GM19328 (cell line): ENCODE results near the gene ANKRD11.
"Not testable (repeated sequence)": the region's sequence is repeated elsewhere in the genome, so short reads cannot be mapped to it uniquely, and the experiment has no call there.

Experiments
- ATAC-seq: cut with Tn5 transposase; IDR thresholded peaks from one replicate; pipeline ENCODE4 v1.9.1; 2021; ENCODE audit warnings: mild to moderate bottlenecking, moderate library complexity; ENCODE audit not compliant: unreplicated experiment

ANKRD11 gene

GRCh38 chr16:89389504-89390223 lies 100.7 kb downstream of the ANKRD11 start:
- not testable (repeated sequence) for ATAC-seq

DNA sequence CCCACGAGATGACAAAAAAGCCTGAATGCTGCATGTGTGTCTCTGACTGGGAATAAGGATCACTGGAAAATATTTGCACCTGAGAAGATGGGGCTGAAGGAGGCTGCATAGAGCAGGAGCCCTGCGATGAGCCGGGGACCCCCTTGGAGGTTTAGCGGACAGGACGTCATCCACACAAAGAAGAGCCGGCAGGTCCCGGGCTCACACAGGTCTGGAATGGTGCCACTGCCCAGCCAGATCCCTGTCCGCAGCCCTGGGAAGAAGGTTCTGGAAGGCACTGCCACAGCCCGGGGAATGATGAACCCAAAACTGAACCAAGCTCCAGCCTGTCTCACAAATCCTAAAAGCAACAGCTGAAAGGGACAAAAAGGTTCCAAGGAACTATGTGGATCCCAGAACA lies 101.8 kb downstream of the ANKRD11 start:
- no peak for ATAC-seq

DNA sequence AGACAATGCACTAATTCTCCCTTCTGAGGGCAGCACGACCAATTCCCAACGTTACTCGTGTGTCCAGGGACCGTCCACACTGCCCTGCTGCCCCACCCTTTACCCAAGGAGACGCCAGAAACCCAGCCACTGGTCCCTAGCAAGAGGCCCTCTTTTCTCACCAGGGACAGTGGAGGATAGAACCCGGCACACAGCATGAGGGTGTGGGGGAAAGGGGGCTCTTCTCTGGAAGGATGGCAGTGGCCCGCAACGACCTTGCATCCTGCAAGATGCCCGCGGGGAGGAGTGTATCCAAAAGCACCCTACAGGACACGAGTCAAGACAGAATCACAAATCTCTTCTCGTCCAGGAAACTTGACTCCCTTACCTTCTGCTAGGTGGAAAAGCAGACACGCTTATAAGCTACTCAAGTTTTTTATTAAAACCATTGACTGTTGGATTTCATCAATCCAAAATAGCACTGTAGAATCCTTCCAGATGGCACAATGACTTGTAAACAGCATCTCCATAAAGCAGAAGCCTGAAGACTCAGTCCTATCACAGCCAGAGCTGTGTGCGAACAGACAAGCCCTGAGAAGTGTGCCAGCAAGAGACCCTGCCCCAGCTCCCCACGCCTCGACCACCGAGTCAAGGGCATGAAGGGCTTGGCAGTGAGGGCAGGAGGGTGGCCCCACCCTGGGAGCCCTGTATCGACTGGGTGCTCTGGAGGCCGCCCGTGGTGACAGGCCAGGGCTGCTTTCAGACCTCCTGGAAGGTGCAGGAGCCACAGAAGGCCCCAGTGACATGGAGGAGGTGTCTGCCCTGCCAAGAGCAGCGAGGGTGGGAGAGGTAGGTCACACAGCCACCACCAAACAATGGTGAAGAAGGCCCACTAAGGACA lies 103.8 kb downstream of the ANKRD11 start:
- no peak for ATAC-seq

GRCh38 chr16:89385712-89386111 lies 104.6 kb downstream of the ANKRD11 start:
- no peak for ATAC-seq

DNA sequence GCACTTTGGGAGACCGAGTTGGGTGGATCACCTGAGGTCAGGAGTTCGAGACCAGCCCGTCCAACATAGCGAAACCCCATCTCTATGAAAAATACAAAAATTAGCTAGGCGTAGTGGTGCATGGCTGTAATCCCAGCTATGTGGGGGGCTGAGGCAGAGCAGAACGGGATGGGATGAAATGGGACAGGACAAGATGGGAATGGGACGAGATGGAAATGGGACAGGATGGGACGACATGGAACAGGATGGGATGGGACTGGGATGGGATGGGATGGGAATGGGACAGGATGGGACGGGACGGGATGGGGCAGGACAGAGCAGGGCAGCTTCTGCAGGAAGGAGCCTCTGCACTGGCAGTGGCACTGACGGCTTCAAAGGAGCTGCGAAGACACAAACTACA lies 106.1 kb downstream of the ANKRD11 start:
- ATAC-seq: no peak

- no peak for ATAC-seq
Observed at GRCh38 chr16:89383095-89384003, 107.0 kb downstream of the ANKRD11 start.

DNA sequence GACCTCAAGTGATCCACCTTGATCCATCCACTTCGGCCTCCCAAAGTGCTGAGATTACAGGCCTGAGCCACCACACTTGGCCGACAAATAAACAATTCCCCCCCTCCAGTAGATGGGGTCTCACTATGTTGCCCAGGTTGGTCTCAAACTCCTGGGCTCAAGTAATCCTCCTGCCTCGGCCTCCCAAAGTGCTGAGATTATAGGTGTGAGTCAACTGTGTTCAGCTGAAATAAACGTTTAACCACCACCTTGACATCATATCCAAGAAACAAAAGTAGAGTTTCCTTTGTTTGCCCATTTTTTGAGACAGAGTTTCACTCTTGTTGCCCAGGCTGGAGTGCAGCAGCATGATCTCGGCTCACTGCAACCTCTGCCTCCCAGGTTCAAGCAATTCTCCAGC lies 107.8 kb downstream of the ANKRD11 start:
- not testable (repeated sequence) for ATAC-seq

DNA sequence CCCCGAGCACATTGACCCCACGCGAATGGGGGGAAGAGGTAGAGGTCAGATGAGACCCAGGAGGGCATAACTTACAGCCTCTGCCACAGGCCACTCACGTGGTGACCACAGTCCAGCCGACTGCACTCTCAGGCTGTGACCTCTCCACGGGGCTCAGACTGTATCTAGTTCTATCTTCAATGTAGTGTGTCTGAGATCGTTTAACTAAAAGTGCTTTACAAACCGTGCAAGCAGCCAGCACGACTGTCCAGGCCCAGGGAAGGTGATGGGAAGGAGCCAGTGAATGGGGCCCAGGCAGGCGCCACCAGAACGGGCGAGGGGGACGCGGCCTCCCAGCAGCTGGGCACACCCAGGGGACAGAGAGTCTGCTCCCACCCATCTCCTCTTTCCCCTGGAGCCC lies 108.6 kb downstream of the ANKRD11 start:
- ATAC-seq: no peak

DNA sequence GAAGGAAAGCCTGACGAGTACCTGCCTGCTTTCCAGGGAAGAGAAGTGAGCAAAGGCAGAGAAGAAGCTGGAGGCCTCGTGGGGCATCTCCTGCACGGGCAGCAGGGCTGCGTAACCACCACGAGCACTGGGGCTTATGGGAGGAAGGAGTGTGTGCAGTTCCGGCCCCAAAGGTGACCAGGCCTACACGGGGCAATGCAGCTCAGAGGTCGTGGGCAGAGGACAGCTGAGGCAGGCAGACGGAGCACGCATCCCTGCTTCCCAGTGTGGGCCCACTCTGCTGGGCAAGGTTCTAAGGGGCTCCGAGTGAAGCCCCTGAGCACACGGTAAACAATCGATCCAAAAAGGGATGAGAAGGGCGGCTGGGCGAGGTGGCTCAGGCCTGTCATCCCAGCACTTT lies 109.7 kb downstream of the ANKRD11 start:
- no peak for ATAC-seq

DNA sequence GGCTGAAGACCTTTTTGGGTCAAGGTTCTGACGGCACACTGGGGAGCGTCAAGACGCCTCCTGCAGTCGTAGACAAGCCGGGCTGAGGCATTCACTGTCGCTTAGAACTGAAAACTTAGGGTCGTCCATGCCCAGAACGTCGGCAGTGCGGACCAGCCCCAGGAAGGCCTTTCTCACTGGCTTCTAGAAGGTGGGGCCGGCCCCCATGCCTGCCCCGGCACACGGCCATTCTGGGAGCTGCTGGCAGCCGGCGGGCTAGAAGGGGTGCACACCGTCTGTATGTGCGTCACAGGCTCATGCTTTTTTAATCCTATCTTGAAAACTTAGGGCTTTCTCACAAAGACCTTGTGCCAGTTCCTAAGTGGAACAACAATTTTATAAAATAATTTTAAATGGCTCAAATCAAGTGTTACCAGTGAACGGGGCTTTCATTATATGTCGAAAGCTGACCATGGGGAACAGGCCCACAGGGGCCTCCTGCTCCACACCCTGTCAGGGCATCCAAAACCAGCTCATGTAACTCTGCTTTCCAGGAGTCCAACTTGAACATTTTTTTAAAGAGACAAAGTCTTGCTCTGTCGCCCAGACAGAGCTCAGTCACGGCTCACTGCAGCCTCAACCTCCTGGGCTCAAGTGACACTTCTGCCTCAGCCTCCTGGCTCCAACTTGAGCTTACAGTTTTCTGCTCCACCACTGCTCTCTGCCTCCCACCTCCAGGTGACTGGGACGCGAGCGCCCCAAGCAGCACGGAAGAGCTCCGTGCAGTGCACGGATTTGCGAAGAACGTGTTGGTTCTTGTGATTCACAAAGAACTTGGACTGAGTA lies 111.2 kb downstream of the ANKRD11 start:
- ATAC-seq: no peak

DNA sequence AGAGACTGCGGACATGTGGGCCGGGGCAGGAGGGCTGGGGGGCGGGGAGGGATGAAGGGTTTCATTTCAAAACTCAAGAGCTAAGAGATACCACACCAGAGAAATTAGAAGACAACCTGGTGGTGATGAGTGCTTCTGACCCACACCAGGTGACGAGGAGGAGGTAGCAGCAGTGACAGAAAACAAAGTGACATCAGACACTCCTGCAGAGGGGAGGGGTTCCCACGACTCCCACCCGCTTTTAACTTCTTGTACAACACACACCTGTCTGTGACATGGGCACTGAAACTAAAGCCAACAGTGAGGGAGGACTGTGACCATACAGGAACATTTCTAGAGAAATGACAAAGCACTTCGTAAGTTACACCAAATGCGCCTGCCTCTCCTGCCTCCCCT lies 112.9 kb downstream of the ANKRD11 start:
- ATAC-seq: no peak

GRCh38 chr16:89376812-89377452 lies 113.4 kb downstream of the ANKRD11 start:
- no peak for ATAC-seq

- no peak for ATAC-seq
Observed at GRCh38 chr16:89375686-89376085, 114.7 kb downstream of the ANKRD11 start.

GRCh38 chr16:89375021-89375420 lies 115.3 kb downstream of the ANKRD11 start:
- no peak for ATAC-seq

- no peak for ATAC-seq
Observed at GRCh38 chr16:89374393-89374960, 115.9 kb downstream of the ANKRD11 start.

- ATAC-seq: no peak
Observed at GRCh38 chr16:89373355-89374110, 116.8 kb downstream of the ANKRD11 start.

DNA sequence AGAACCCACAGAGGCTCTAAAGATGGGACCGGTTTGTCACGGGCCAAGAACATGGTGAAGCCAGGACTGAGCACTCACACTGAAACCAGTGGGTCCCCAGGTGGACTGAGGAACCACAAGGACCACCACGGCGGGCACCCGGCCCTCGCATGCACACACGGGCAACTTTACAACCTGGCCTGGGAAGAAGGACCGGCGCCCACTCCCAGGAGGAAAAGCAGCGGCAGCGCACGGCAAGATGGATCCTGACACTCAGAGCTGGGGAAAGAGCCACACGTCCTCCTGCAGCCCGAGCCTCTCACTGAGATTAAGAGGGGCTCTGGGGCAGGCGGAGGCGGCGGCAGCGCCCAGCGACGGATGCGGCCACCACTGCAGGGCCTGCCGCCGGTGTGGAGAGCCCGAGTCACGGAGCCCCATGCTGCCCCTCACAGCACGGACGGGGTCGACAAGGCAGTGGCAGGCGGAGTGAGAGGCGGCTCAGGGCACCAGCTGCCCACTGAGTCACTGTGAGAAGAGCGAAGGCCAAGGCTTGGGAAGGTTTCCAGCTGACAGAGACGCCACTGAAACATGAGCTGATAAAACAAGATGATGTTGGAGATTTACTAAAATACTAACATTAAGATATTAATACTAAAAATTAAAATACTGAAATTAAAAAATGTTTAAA lies 118.3 kb downstream of the ANKRD11 start:
- no peak for ATAC-seq

GRCh38 chr16:89371386-89371785 lies 119.0 kb downstream of the ANKRD11 start:
- ATAC-seq: no peak
